ENCODE measurements around the gene PLEKHH2. TPM values are rescaled to one million over a fixed set of nuclear protein-coding genes. Genes with fewer than 3 reads are reported as not detected.
"Not testable (repeated sequence)": the region's sequence is repeated elsewhere in the genome, so short reads cannot be mapped to it uniquely, and the experiment has no call there.

Gene PLEKHH2
- total and polyA plus RNA-seq, 7 donors, result 0.69 to 83.1 (median 35.3) TPM

DNA sequence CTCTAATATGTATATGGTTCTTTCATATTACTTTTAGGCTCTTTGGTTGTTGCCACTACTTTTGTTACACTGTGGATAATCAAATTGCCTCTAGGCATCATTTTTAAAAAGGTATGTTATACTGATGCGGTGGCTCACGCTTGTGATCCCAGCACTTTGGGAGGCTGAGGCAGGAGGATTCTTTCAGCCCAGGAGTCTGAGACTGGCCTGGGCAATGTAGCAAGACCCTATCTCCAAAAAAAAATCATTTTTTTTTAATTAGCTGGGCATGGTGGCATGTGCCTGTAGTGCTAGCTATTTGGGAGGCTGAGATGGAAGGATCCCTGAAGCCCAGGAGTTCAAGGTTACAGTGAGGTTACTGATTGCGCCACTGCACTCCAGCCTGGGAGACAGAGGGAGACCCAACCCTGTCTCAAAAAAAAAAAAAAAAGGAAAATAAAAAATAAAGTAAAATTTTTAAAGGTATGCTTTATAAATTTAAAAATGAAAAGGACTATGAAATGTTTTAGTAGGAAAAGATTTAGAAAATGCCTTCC lies 88.7 kb downstream of the PLEKHH2 start:
- Histone ChIP-seq H3K9me3 (no peaks in the 10 kb centered on the region), H3K4me3 (no peak overlapping the region), H3K36me3 (peaks cover 0 to 6% (median 0%) of the 10 kb centered on the region in 4 donors), H3K4me1 (peaks cover 0 to 5% (median 0%) of the 10 kb centered on the region in 4 donors), H3K27me3 (no peaks in the 10 kb centered on the region), H3K27ac (no peak overlapping the region)
- DNase-seq, result no peak
- TF ChIP-seq, protein P1, sequence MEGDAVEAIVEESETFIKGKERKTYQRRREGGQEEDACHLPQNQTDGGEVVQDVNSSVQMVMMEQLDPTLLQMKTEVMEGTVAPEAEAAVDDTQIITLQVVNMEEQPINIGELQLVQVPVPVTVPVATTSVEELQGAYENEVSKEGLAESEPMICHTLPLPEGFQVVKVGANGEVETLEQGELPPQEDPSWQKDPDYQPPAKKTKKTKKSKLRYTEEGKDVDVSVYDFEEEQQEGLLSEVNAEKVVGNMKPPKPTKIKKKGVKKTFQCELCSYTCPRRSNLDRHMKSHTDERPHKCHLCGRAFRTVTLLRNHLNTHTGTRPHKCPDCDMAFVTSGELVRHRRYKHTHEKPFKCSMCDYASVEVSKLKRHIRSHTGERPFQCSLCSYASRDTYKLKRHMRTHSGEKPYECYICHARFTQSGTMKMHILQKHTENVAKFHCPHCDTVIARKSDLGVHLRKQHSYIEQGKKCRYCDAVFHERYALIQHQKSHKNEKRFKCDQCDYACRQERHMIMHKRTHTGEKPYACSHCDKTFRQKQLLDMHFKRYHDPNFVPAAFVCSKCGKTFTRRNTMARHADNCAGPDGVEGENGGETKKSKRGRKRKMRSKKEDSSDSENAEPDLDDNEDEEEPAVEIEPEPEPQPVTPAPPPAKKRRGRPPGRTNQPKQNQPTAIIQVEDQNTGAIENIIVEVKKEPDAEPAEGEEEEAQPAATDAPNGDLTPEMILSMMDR (IDR thresholded peaks at IDR 0.05), result no peak
- TF ChIP-seq EP300 (IDR thresholded peaks at IDR 0.05) (no peak), POLR2A (IDR thresholded peaks at IDR 0.05) (no peak), POLR2AphosphoS5 (IDR thresholded peaks at IDR 0.05) (no peak)
- intact Hi-C loops (cut with DNase I), result no loop called here
- WGBS, 2 donors, result 95 to 99% methylated on average over 3 of the region's 3 CpGs

- H3K27me3 ChIP-seq; H3K27ac ChIP-seq; DNase-seq; H3K4me1 ChIP-seq; H3K36me3 ChIP-seq; H3K4me3 ChIP-seq; intact Hi-C loops (cut with DNase I); H3K9me3 ChIP-seq: not testable (repeated sequence)
- WGBS, 2 donors, result 72 to 80% methylated on average over 11 to 14 of the region's 14 CpGs
Measured at GRCh38 chr2:43726961-43727633, 90.0 kb downstream of the PLEKHH2 start.

DNA sequence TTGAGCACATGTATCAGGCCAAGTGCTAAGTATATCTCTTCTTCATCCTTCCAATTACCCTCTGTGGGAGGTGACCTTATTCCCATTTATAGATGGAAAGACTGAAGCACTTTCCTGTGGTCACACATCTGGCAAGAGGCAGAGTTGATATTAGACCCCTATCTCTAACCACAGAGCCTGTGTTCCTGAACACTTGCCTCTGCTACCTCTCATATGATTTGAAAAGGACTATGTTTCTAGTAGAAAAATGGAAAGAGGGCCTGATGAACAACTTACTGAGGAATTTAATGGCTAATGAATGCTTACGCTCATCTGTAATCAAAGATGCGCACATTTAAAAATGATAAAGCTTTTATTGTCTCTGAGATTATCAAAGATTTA lies 90.6 kb downstream of the PLEKHH2 start:
- WGBS, 2 donors, result 99 to 100% methylated on average over 2 of the region's 2 CpGs
- H3K4me3 ChIP-seq, result no peak overlapping the region
- no peaks in the 10 kb centered on the region for H3K9me3 ChIP-seq
- intact Hi-C loops (cut with DNase I), result no loop called here
- no peak overlapping the region for H3K27ac ChIP-seq
- peaks cover 0 to 4% (median 0%) of the 10 kb centered on the region in 4 donors for H3K36me3 ChIP-seq
- TF ChIP-seq POLR2AphosphoS5 (IDR thresholded peaks at IDR 0.05) (no peak), EP300 (IDR thresholded peaks at IDR 0.05) (no peak), POLR2A (IDR thresholded peaks at IDR 0.05) (no peak)
- TF ChIP-seq, protein P1 (IDR thresholded peaks at IDR 0.05), result no peak
- DNase-seq, result no peak
- peaks cover 0 to 5% (median 0%) of the 10 kb centered on the region in 4 donors for H3K4me1 ChIP-seq
- no peaks in the 10 kb centered on the region for H3K27me3 ChIP-seq

DNA sequence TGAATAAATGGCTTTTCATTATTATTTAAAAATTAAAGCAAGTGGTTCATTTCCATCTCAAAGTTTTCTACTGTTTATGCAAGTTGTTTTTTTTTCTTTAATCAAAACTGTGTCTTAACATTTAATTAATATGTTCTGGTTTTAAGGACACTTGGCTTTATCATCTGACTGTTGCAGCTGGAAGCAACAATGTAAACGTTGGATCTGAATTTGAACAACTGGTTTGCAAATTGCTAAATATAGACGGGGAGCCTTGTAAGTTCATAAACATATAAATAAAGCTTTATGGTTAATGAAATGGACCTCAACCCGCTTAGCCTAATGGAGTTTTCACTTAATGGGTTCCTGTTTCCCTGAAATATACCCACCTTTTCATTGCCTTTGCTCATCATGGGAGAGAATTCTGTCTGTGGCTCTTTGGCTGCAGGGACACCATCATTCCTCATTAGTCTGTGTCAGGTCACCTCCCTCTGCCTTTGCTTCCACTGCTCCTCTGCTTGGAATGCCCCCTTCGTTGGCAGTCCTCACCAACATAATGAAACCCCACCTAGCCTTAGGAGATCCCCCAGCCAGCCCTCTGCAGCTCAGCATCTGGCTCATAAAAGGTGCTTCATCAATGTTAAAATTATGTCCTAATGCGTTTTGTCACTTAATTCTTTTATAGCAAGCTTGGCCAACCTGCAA lies 92.6 kb downstream of the PLEKHH2 start:
- intact Hi-C loops (cut with DNase I), result no loop called here
- peaks cover 0 to 4% (median 0%) of the 10 kb centered on the region in 4 donors for H3K36me3 ChIP-seq
- no peaks in the 10 kb centered on the region for H3K27me3 ChIP-seq
- WGBS, 2 donors, result 60 to 62% methylated on average over 5 of the region's 5 CpGs
- no peaks in the 10 kb centered on the region for H3K9me3 ChIP-seq
- H3K27ac ChIP-seq, result no peak overlapping the region
- peaks cover 0 to 5% (median 0%) of the 10 kb centered on the region in 4 donors for H3K4me1 ChIP-seq
- TF ChIP-seq POLR2A (IDR thresholded peaks at IDR 0.05) (no peak), POLR2AphosphoS5 (IDR thresholded peaks at IDR 0.05) (no peak), EP300 (IDR thresholded peaks at IDR 0.05) (no peak)
- TF ChIP-seq, protein P1 (IDR thresholded peaks at IDR 0.05), result no peak
- H3K4me3 ChIP-seq, result no peak overlapping the region
- DNase-seq, result no peak

GRCh38 chr2:43731211-43731610 lies 94.2 kb downstream of the PLEKHH2 start:
- H3K4me1 ChIP-seq, result peaks cover 0 to 7% (median 0%) of the 10 kb centered on the region in 4 donors
- no peaks in the 10 kb centered on the region for H3K27me3 ChIP-seq
- no peaks in the 10 kb centered on the region for H3K9me3 ChIP-seq
- 95 to 98% methylated on average over 1 of the region's 1 CpG for WGBS, 2 donors
- TF ChIP-seq POLR2AphosphoS5 (IDR thresholded peaks at IDR 0.05) (no peak), EP300 (IDR thresholded peaks at IDR 0.05) (no peak), POLR2A (IDR thresholded peaks at IDR 0.05) (no peak)
- TF ChIP-seq, protein P1 (IDR thresholded peaks at IDR 0.05), result no peak
- H3K27ac ChIP-seq, result no peak overlapping the region
- intact Hi-C loops (cut with DNase I), result no loop called here
- H3K36me3 ChIP-seq, result peaks cover 0 to 4% (median 0%) of the 10 kb centered on the region in 4 donors
- H3K4me3 ChIP-seq, result no peak overlapping the region
- no peak for DNase-seq
